Parathyroid adenoma (tissue), 2 donors: ENCODE measurements around the gene CLCN7.

ENCODE experiments used
- H2AFZ ChIP-seq: fragments of 300-600 bp; sonication (generic); one replicate; pipeline ENCODE4 v1.7.0; 2017; ENCODE audit warnings: antibody characterized with exemption, mild to moderate bottlenecking
- H3K27ac ChIP-seq: fragments of 300-600 bp; sonication (generic); one replicate; pipeline ENCODE4 v1.7.0; 2017
- H3K27me3 ChIP-seq: fragments of 300-600 bp; sonication (generic); one replicate; pipeline ENCODE4 v1.7.0; 2017; ENCODE audit warnings: low read length; ENCODE audit not compliant: control insufficient read depth, insufficient read depth
- H3K36me3 ChIP-seq: fragments of 300-600 bp; sonication (generic); one replicate; pipeline ENCODE4 v1.7.0; 2017; ENCODE audit warnings: low read length; ENCODE audit not compliant: control insufficient read depth, insufficient read depth
- H3K4me1 ChIP-seq: fragments of 300-600 bp; sonication (generic); one replicate; pipeline ENCODE4 v1.7.0; 2017; ENCODE audit warnings: control low read depth
- H3K4me2 ChIP-seq: fragments of 300-600 bp; sonication (generic); one replicate; pipeline ENCODE4 v1.7.0; 2017; ENCODE audit warnings: low read length
- H3K4me3 ChIP-seq: fragments of 300-600 bp; sonication (generic); one replicate; pipeline ENCODE4 v1.7.0; 2017; ENCODE audit warnings: low read depth, low read length
- H3K79me2 ChIP-seq: fragments of 300-600 bp; sonication (generic); one replicate; pipeline ENCODE4 v1.7.0; 2017; ENCODE audit warnings: control low read depth
- H3K9ac ChIP-seq: fragments of 300-600 bp; sonication (generic); one replicate; pipeline ENCODE4 v1.7.0; 2017; ENCODE audit warnings: mild to moderate bottlenecking
- H3K9me3 ChIP-seq: fragments of 300-600 bp; sonication (generic); one replicate; pipeline ENCODE4 v1.7.0; 2017; ENCODE audit warnings: low read length; ENCODE audit not compliant: control insufficient read depth
- TF ChIP-seq, protein P1 (sequence below): fragments of 300-600 bp; sonication (generic); IDR thresholded peaks from one replicate; pipeline ENCODE4 v1.7.0; 2017; ENCODE audit warnings: antibody characterized with exemption, mild to moderate bottlenecking
- donor health status: primary hyperparathyroidism.

Gene CLCN7

GRCh38 chr16:1427473-1428461 lies 47.1 kb downstream of the CLCN7 start:
- Histone ChIP-seq H3K36me3 (no peaks in the 10 kb centered on the region), H3K27me3 (no peaks in the 10 kb centered on the region), H3K4me1 (no peaks in the 10 kb centered on the region), H3K9ac (no peak overlapping the region), H3K79me2 (no peaks in the 10 kb centered on the region), H3K4me2 (no peak overlapping the region), H3K9me3 (no peaks in the 10 kb centered on the region), H3K27ac (no peak overlapping the region), H3K4me3 (no peak overlapping the region), H2AFZ (no peak overlapping the region)
- TF ChIP-seq, protein P1, sequence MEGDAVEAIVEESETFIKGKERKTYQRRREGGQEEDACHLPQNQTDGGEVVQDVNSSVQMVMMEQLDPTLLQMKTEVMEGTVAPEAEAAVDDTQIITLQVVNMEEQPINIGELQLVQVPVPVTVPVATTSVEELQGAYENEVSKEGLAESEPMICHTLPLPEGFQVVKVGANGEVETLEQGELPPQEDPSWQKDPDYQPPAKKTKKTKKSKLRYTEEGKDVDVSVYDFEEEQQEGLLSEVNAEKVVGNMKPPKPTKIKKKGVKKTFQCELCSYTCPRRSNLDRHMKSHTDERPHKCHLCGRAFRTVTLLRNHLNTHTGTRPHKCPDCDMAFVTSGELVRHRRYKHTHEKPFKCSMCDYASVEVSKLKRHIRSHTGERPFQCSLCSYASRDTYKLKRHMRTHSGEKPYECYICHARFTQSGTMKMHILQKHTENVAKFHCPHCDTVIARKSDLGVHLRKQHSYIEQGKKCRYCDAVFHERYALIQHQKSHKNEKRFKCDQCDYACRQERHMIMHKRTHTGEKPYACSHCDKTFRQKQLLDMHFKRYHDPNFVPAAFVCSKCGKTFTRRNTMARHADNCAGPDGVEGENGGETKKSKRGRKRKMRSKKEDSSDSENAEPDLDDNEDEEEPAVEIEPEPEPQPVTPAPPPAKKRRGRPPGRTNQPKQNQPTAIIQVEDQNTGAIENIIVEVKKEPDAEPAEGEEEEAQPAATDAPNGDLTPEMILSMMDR, result no peak

DNA sequence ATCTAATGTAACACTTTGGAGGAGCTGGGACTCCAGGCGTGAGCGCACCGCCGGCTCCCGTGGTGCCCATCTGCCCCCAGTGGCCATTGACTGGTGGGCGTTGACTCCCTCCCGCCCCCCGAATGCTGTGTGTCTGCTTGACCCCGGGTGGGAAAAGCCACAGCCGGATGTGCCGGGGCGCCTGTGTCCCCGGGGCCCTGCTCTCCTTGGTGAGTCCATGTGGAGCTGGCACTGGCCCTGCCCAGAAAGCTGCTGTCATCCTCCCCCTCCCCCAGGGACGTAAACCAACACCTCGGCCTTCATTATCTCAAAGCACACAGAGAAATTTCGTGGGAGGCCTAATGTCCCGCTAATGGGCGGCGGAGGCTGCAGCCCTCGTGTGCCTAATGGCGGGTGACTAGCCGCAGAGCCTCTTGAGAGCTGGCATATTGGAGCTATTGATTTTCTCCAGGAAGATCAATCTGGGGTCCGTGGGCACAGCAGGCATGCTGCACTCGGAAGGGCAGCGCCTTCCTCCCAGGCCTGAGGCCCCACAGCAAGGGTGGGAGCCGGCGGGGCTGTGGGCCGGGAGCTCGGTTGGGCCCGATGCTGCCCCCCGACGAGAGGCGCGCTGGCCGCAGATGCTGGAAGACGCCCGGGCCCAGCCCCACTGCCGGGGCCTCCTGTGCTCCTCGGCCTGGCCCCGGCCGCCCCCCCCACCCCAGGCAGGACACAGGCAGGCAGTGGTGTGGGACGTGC lies 47.9 kb downstream of the CLCN7 start:
- Histone ChIP-seq H3K4me1 (no peaks in the 10 kb centered on the region), H3K4me2 (no peak overlapping the region), H3K36me3 (no peaks in the 10 kb centered on the region), H3K27ac (no peak overlapping the region), H3K9ac (no peak overlapping the region), H3K4me3 (no peak overlapping the region), H2AFZ (no peak overlapping the region), H3K27me3 (no peaks in the 10 kb centered on the region), H3K9me3 (no peaks in the 10 kb centered on the region), H3K79me2 (no peaks in the 10 kb centered on the region)
- TF ChIP-seq, protein P1, result no peak

DNA sequence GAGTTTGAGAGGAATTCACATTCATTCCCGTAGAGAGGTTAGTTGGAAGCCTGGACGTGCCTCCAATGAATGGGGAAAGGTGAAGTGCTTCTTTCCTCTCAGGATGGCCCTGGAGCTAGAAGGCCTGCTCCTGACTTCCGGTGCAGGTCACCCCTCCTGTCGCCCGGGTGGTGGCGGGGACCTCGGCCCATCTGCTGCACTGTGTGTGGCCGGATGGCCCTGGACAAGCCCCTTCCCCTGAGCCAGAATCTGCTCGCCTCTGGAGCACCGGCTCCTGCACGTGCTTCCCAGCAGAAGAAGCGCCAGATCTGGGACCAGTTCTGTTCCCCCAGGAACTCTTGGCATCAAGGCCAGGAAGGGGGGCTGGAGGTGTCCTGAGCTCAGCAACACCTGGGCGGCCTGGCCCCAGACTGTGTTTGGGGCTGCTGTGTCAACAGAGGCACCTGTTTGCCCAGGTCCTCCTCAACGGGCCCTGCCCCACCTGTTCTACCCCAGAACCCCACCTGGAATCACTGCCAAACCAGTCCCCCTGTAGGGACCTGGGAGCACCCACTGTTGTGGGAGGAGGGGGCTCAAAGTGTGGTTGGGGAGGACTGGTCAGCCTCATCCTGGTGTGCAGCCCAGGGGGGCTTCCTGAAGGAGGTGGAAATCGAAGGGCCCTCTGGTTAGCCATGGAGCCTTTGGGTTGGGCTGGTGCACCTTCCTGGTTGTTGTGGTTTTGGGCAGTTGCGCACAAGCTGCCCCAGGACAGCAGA lies 49.0 kb downstream of the CLCN7 start:
- no peaks in the 10 kb centered on the region for H3K79me2 ChIP-seq
- H3K27me3 ChIP-seq, result no peaks in the 10 kb centered on the region
- peaks cover 4% of the 10 kb centered on the region for H3K4me1 ChIP-seq
- no peak overlapping the region for H3K4me2 ChIP-seq
- H3K4me3 ChIP-seq, result no peak overlapping the region
- no peaks in the 10 kb centered on the region for H3K36me3 ChIP-seq
- no peak overlapping the region for H2AFZ ChIP-seq
- no peak overlapping the region for H3K27ac ChIP-seq
- H3K9ac ChIP-seq, result no peak overlapping the region
- TF ChIP-seq, protein P1, result no peak
- H3K9me3 ChIP-seq, result no peaks in the 10 kb centered on the region

DNA sequence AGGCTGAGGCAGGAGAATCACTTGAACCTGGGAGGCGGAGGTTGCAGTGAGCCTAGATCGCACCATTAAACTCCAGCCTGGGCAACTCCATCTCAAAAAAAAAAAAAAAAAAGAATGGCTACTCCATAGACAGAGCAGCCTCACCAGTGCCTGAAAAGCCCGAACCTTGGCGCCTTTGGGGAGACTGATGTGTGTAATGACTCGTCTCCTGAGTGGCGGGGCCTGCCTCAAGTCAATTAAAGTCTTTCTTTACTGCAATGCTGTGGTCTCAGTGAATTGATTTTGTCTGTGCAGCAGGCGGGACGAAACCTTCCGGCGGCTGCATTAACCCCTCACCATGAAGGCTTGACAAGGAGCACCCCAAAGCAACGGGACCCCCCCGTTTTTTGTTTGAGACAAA lies 50.8 kb downstream of the CLCN7 start:
- Histone ChIP-seq H3K79me2 (peaks cover 7% of the 10 kb centered on the region), H3K27me3 (no peaks in the 10 kb centered on the region), H3K27ac (no peak overlapping the region), H3K4me1 (peaks cover 7% of the 10 kb centered on the region), H3K9ac (no peak overlapping the region), H3K4me2 (no peak overlapping the region), H3K9me3 (no peaks in the 10 kb centered on the region), H3K4me3 (no peak overlapping the region), H3K36me3 (no peaks in the 10 kb centered on the region), H2AFZ (no peak overlapping the region)
- TF ChIP-seq, protein P1, result no peak
